PC-3 (cell line): ENCODE results near the gene UBE2Q2. TPM values are rescaled to one million over a fixed set of nuclear protein-coding genes. Genes with fewer than 3 reads are reported as not detected.
"Not testable (repeated sequence)": the region's sequence is repeated elsewhere in the genome, so short reads cannot be mapped to it uniquely, and the experiment has no call there.

Experiments used
- ATAC-seq: fragments of 200-7000 bp; cut with Tn5 transposase; 2 replicates; pipeline ENCODE4 v1.9.1; 2020; ENCODE audit warnings: mild to moderate bottlenecking, moderate library complexity
- BruUV-seq: library from RNA; stranded (reverse); fragments of 400-500 nt; replicated peaks from 2 replicates; lab custom pipeline; 2021; lab: Mats Ljungman, UMichigan
- CTCF ChIA-PET: fragments of 300-600 bp; sonication (Branson Sonifier 250); formaldehyde crosslinking; loops from one replicate; lab custom pipeline; 2022; ENCODE audit warnings: antibody characterized with exemption; lab: Charles Lee
- POLR2A ChIA-PET: fragments of 300-600 bp; sonication (Branson Sonifier 250); formaldehyde crosslinking; loops from one replicate; lab custom pipeline; 2022; ENCODE audit warnings: antibody characterized with exemption; ENCODE audit not compliant: unreplicated experiment; lab: Charles Lee
- DNase-seq: peaks from one replicate; pipeline ENCODE4 v3.0.0-alpha.2; 2015
- H2AFZ ChIP-seq: fragments of 300-600 bp; sonication (generic); 2 replicates; pipeline ENCODE4 v1.6.0; 2016; ENCODE audit warnings: antibody characterized with exemption, low read length
- H3F3A ChIP-seq: fragments of 300-600 bp; sonication (generic); one replicate; pipeline ENCODE4 v1.6.0; 2017; ENCODE audit warnings: antibody characterized with exemption, low read length, control low read depth, mild to moderate bottlenecking; ENCODE audit not compliant: unreplicated experiment
- H3K27ac ChIP-seq: fragments of 300-600 bp; sonication (generic); 2 replicates; pipeline ENCODE4 v1.5.1; 2016; ENCODE audit warnings: mild to moderate bottlenecking, low read length
- H3K27me3 ChIP-seq: fragments of 300-600 bp; sonication (generic); 2 replicates; pipeline ENCODE4 v1.6.1; 2016; ENCODE audit warnings: low read length, mixed read lengths
- H3K36me3 ChIP-seq: fragments of 300-600 bp; sonication (generic); 2 replicates; pipeline ENCODE4 v1.6.1; 2016; ENCODE audit warnings: low read depth, mixed run types, low read length, mixed read lengths
- H3K4me1 ChIP-seq: fragments of 300-600 bp; sonication (generic); 2 replicates; pipeline ENCODE4 v1.5.1; 2016; ENCODE audit warnings: low read length; ENCODE audit not compliant: insufficient read depth
- H3K4me2 ChIP-seq: fragments of 300-600 bp; sonication (generic); 2 replicates; pipeline ENCODE4 v1.6.0; 2016; ENCODE audit warnings: low read length
- H3K4me3 ChIP-seq: fragments of 300-600 bp; sonication (generic); 2 replicates; pipeline ENCODE4 v1.5.1; 2016; ENCODE audit warnings: mild to moderate bottlenecking, low read length, mixed read lengths
- H3K79me2 ChIP-seq: fragments of 300-600 bp; sonication (generic); 2 replicates; pipeline ENCODE4 v1.6.1; 2017; ENCODE audit warnings: low read length, mixed read lengths
- H3K9ac ChIP-seq: fragments of 300-600 bp; sonication (generic); 2 replicates; pipeline ENCODE4 v1.6.0; 2016; ENCODE audit warnings: mild to moderate bottlenecking, low read length
- H3K9me2 ChIP-seq: fragments of 300-600 bp; sonication (generic); replicated peaks from 2 replicates; pipeline ENCODE4 v1.6.1; 2016; ENCODE audit warnings: mixed run types, low read length, mixed read lengths
- H3K9me3 ChIP-seq: fragments of 300-600 bp; sonication (generic); 2 replicates; pipeline ENCODE4 v1.6.1; 2016; ENCODE audit warnings: low read length, mixed read lengths
- H4K20me1 ChIP-seq: fragments of 300-600 bp; sonication (generic); 2 replicates; pipeline ENCODE4 v1.6.1; 2016; ENCODE audit warnings: low read length, mixed read lengths
- CTCF ChIP-seq: fragments of 300-600 bp; sonication (generic); conservative IDR thresholded peaks from 2 replicates; pipeline ENCODE4 v1.5.1; 2017; ENCODE audit warnings: antibody characterized with exemption, low read depth, mild to moderate bottlenecking, low read length
- EZH2 ChIP-seq: fragments of 300-600 bp; sonication (generic); IDR thresholded peaks from one replicate; pipeline ENCODE4 v1.6.1; 2017; ENCODE audit warnings: antibody characterized with exemption, mild to moderate bottlenecking, low read length; ENCODE audit not compliant: unreplicated experiment
- EZH2phosphoT487 ChIP-seq: fragments of 300-600 bp; sonication (generic); IDR thresholded peaks from 2 replicates; pipeline ENCODE4 v1.6.1; 2018; ENCODE audit warnings: mild to moderate bottlenecking, antibody characterized with exemption, low read length, borderline replicate concordance
- intact Hi-C: fragments of 100-400 bp; cut with micrococcal nuclease; formaldehyde crosslinking; loops from 2 replicates; pipeline ENCODE4 v1.9.0; 2023
- total RNA-seq: library from RNA; depleted of rRNA; stranded (reverse); fragments of >200 nt; gene quantifications from 2 replicates; pipeline ENCODE4 v1.2.3, GENCODE V29; 2014

Gene UBE2Q2
- total RNA-seq, 1 experiment from 2014 or later, result 20.3 TPM

DNA sequence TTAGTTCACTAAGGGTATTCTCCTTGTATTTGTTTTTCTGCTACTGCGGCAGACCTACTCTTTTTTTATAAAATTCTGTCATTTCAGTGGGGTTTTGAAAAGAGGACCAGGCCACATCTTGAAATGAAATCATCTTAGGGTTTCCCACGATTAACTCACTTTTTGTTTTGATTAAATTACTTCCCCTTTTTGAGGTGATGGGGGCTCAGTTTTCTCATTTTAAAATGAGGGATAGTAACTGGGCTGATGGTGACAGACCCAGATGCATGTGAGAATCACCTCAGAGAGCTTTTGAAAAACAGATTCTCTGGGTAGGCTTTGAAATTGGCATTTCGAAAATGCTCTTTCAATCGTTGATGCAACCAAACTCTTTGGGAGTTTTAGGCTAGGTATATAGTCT lies 24.2 kb downstream of the UBE2Q2 start:
- POLR2A ChIA-PET, result no interaction called here
- Histone ChIP-seq H3K79me2 (no peaks in the 10 kb centered on the region), H3K36me3 (0 out of 2 replicates have a peak, but pooled peaks cover 5% of the 10 kb centered on the region), H3K27ac (no peak overlapping the region), H3K4me2 (no peak overlapping the region), H3F3A (no peaks in the 10 kb centered on the region), H3K9me2 (no peaks in the 10 kb centered on the region), H4K20me1 (no peaks in the 10 kb centered on the region), H3K27me3 (no peaks in the 10 kb centered on the region), H2AFZ (no peak overlapping the region), H3K9ac (no peak overlapping the region), H3K4me1 (no peaks in the 10 kb centered on the region), H3K9me3 (no peaks in the 10 kb centered on the region), H3K4me3 (no peak overlapping the region)
- no peak for ATAC-seq
- intact Hi-C loops, result no loop called here
- TF ChIP-seq EZH2 (no peak), CTCF (no peak), EZH2phosphoT487 (no peak)
- CTCF ChIA-PET, result no interaction called here
- no TSS peak for BruUV-seq
- no peak for DNase-seq

GRCh38 chr15:75868019-75868418 lies 24.8 kb downstream of the UBE2Q2 start:
- H3K9me2 ChIP-seq, result no peaks in the 10 kb centered on the region
- ChIA-PET POLR2A (no interaction called here), CTCF (no interaction called here)
- H3F3A ChIP-seq, result no peaks in the 10 kb centered on the region
- no TSS peak for BruUV-seq
- H3K79me2 ChIP-seq, result no peaks in the 10 kb centered on the region
- intact Hi-C loops, result no loop called here
- no peak overlapping the region for H3K9ac ChIP-seq
- H3K4me3 ChIP-seq, result no peak overlapping the region
- 0 out of 2 replicates have a peak, but pooled peaks cover 5% of the 10 kb centered on the region for H3K36me3 ChIP-seq
- ATAC-seq, result no peak
- H3K27me3 ChIP-seq, result no peaks in the 10 kb centered on the region
- H2AFZ ChIP-seq, result no peak overlapping the region
- no peak overlapping the region for H3K4me2 ChIP-seq
- H3K9me3 ChIP-seq, result no peaks in the 10 kb centered on the region
- DNase-seq, result no peak
- H3K4me1 ChIP-seq, result no peaks in the 10 kb centered on the region
- no peaks in the 10 kb centered on the region for H4K20me1 ChIP-seq
- no peak for TF ChIP-seq EZH2
- no peak for TF ChIP-seq CTCF
- no peak for TF ChIP-seq EZH2phosphoT487
- no peak overlapping the region for H3K27ac ChIP-seq

DNA sequence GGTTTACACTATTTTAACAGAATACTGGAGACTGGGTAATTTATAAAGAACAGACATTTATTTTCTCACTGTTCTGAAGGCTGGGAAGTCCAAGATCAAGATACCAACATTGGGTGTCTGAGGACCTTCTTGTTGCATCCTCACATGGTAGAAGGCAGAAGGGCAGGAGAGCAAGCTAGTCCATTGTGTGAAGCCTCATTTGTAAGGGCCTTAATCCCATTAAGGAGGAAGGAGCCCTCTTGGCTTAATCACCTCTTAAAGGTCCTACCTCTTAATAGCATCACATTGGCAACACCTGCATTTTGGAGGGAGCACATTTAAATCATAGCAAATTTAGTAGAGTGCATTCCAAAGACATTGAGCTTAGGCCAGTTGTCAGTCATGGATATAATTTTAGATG lies 26.2 kb downstream of the UBE2Q2 start:
- no peak overlapping the region for H3K4me2 ChIP-seq
- DNase-seq (no peak), ATAC-seq (no peak)
- CTCF ChIA-PET, result no interaction called here
- H3K4me1 ChIP-seq, result no peaks in the 10 kb centered on the region
- TF ChIP-seq EZH2, result no peak
- no peak for TF ChIP-seq CTCF
- TF ChIP-seq EZH2phosphoT487, result no peak
- POLR2A ChIA-PET, result no interaction called here
- no peaks in the 10 kb centered on the region for H3K27me3 ChIP-seq
- H3K79me2 ChIP-seq, result no peaks in the 10 kb centered on the region
- BruUV-seq, result no TSS peak
- no peaks in the 10 kb centered on the region for H3K9me2 ChIP-seq
- H3F3A ChIP-seq, result no peaks in the 10 kb centered on the region
- no peak overlapping the region for H3K9ac ChIP-seq
- H3K36me3 ChIP-seq, result 0 out of 2 replicates have a peak, but pooled peaks cover 8% of the 10 kb centered on the region
- no peaks in the 10 kb centered on the region for H4K20me1 ChIP-seq
- intact Hi-C loops, result no loop called here
- H3K27ac ChIP-seq, result no peak overlapping the region
- H2AFZ ChIP-seq, result no peak overlapping the region
- no peaks in the 10 kb centered on the region for H3K9me3 ChIP-seq
- H3K4me3 ChIP-seq, result no peak overlapping the region

GRCh38 chr15:75871589-75871988 lies 28.3 kb downstream of the UBE2Q2 start:
- H3K9me3 ChIP-seq, intact Hi-C loops, H4K20me1 ChIP-seq, H3K9ac ChIP-seq, DNase-seq, H2AFZ ChIP-seq, H3K4me2 ChIP-seq, H3K79me2 ChIP-seq, H3K9me2 ChIP-seq, H3F3A ChIP-seq, ATAC-seq, H3K27me3 ChIP-seq, H3K4me1 ChIP-seq, H3K36me3 ChIP-seq, BruUV-seq, H3K27ac ChIP-seq, H3K4me3 ChIP-seq, POLR2A ChIA-PET, CTCF ChIA-PET: not testable (repeated sequence)
